ENCODE measurements around the gene FOXF1.

FOXF1 gene

GRCh38 chr16:86558355-86559193 is 48.2 kb downstream of the FOXF1 start:
- DNase-seq (ENCODE audit: low read depth) = no peak

GRCh38 chr16:86559802-86560305 is 49.5 kb downstream of the FOXF1 start:
- no peak for DNase-seq (ENCODE audit: low read depth)

DNA sequence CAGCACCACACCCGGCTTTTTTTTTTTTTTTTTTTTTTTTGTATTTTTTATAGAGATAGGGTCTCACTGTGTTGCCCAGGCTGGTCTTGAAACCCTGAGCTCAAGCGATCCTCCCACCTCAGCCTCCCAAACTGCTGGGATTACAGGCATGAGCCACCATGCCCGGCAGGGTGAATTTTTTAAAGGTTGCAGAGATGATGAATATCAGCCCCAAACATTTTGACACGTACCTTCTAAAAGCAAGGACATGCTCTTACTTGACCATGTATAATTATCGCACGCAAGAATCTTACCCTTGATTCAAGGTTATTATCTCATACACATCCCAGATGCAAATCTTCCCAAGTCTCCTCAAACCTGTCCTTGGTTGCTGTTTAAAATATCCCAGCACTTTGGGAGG is 52.0 kb downstream of the FOXF1 start:
- DNase-seq (ENCODE audit: low read depth) = no peak

GRCh38 chr16:86563469-86564345 is 53.4 kb downstream of the FOXF1 start:
- DNase-seq (ENCODE audit: low read depth) = peak; percentile 87
